CD1c-positive myeloid dendritic cell (primary cell): ENCODE measurements around the gene RNF151.
"Not testable (repeated sequence)": the region's sequence is repeated elsewhere in the genome, so short reads cannot be mapped to it uniquely, and the experiment has no call there.

Experiments used
- DNase-seq: peaks from one replicate; pipeline ENCODE4 v3.0.0-alpha.2; 2016; ENCODE audit errors: extremely low spot score

The RNF151 gene

GRCh38 chr16:2007081-2007836, 40.6 kb downstream of the RNF151 start:
- DNase-seq: no peak

- no peak for DNase-seq
Measured at GRCh38 chr16:2008009-2008526, 41.4 kb downstream of the RNF151 start.

- no peak for DNase-seq
Measured at GRCh38 chr16:2008631-2009163, 42.0 kb downstream of the RNF151 start.

- DNase-seq: no peak
Measured at GRCh38 chr16:2009164-2009711, 42.6 kb downstream of the RNF151 start.

- DNase-seq: peak; percentile 94
Measured at GRCh38 chr16:2009791-2010510, 43.3 kb downstream of the RNF151 start, which contains the start of gene ZNF598. Gene ZNF598 (minus strand): TSS chr16:2009821.

GRCh38 chr16:2011726-2012125, 45.1 kb downstream of the RNF151 start:
- not testable (repeated sequence) for DNase-seq

- no peak for DNase-seq
Measured at GRCh38 chr16:2013527-2013926, 46.9 kb downstream of the RNF151 start.

- peak; percentile 56 for DNase-seq
Measured at GRCh38 chr16:2015117-2015946, 48.7 kb downstream of the RNF151 start.

- no peak for DNase-seq
Measured at GRCh38 chr16:2015947-2016208, 49.2 kb downstream of the RNF151 start.

GRCh38 chr16:2016407-2016922, 49.8 kb downstream of the RNF151 start:
- no peak for DNase-seq
